Activated CD4-positive, alpha-beta T cell treated with anti-CD3 and anti-CD28 coated beads, Interleukin-2, Interleukin-6, amounts not matched to agents 100 ng/mL and 50 ng/mL, durations not matched to agents 16 hours and 8 hours (primary cell): ENCODE data around the gene HCFC1.
A peak's percentile ranks its signal among the peaks of the same experiment; 100 is the strongest.

Experiments used
- DNase-seq: peaks from one replicate; pipeline ENCODE4 v3.0.0-alpha.2; 2020

HCFC1 gene

DNA sequence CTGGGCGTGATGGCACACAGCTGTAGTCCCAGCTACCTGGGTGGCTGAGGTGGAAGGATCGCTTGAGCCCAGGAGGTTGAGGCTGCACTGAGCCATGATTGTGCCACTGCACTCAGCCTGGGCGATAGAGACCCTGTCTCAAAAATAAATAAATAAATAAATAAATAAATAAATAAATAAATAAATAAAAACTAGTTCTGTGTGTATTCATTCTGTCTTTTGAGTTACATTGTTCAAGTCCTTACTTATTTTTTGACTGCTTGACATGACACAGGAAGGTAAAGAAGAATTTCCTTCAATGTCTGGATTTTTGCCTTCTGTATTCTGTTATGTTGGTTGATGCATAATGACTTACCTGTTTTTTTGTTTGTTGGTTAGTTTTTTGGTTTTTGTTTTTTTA lies 34.6 kb downstream of the HCFC1 start:
- no peak for DNase-seq

GRCh38 chrX:153935326-153935851 lies 36.2 kb downstream of the HCFC1 start:
- no peak for DNase-seq

GRCh38 chrX:153934762-153935325 lies 36.8 kb downstream of the HCFC1 start, which contains the start of gene NAA10:
TSS of gene NAA10 (minus strand) at chrX:153935037. CDS start at chrX:153934904, 133 bp downstream.
- peak; percentile 84 for DNase-seq

DNA sequence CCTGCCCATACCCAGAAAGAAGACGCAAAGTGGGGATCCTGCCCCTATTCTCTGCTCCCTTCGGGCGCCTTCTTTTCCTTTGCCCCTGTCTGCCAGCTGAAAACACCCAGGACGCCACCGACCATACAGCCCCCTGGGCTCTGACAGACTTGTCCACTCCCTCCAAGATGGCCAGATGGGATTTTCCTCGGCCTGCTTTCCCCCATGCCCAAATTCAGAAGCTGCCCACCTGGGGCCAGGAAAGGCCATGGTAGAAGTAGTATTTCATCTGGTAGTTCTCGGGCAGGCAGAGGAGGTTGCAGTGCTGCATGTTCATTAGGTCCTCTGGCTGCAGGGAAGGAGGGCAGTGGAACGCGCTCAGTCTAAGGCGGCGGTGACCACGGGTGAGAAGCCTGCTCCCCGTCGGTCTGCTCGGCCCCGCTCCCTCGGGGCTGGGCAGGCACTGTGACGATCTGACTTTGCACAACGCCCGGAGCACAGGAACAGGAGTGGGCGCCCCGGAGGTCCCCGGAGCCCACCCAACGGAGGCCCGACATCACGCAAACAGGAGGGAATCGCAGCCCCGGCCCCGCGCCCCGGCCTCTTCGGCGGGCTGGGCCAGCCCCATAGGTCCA lies 37.4 kb downstream of the HCFC1 start:
- DNase-seq = no peak

DNA sequence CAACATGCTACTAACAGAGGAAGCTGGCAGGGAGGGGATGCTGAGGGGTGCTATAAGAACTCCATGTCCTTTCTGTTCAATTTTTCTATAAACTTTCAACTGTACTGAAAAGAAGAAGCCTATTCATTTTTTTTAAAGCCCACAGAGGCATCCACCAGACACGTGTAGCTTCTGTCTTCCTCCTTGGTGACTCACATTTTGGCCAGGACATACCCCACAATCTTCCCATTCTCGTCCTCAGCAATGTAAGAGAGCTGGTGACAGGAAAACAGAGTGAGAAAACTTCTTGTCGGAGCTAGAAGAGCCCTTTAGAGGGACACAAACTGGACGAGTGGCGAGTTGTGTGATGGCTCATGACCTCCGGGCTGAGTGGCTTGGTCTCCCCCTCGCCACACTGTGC lies 37.9 kb downstream of the HCFC1 start:
- no peak for DNase-seq

DNA sequence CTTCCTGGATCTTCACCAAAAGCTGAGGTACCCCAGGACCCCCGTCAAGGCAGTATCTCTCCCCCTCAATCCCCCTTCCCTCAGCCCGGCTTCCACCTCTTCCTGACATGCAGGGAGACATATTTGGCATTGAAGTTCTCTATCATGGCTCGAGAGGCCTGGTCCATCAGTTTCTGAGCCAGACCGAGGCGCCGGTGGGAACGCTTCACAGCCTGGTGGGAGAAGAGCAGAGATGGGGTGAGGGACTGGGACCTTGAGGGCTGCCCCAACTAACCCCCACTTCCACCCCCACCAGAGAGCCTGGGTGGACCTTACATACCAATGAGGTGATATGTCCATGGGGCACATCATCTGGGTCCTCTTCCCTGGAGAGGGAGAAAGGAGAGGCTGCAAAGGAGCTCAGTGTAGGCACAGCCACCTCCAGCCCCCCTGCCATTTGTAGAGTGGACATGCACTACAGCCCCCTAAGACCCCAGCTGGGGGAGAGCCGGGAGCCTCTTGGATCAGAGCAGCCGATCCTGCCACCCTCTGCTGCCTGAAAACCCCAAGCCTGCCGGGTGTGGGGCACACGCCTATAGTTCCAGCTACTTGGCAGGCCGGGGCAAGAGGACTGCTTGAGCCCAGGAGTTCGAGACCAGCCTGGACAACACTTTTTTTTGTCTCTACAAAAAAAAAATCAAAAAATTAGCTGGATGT lies 39.2 kb downstream of the HCFC1 start:
- DNase-seq = no peak

DNA sequence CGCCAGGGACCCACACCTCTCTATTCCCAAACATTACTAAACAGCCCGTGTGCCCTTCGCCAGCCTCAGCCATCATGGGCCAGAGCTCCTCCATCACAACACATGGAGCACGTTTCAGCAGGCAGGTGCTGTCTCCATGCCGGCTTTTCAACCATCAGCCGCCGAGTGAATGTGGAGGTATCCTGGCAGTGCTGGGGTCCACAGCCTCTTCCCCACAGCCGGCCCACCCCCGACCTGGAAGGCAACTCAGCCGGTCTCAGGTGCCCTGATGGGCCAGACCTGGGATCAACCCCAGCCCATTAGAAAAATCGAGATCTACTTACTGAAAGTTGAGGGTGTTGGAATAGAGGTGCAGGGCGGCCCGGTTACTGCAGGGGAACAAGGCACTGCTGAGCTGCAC lies 39.9 kb downstream of the HCFC1 start:
- DNase-seq = no peak

- no peak for DNase-seq
Measured at GRCh38 chrX:153931151-153931550, 40.5 kb downstream of the HCFC1 start.

GRCh38 chrX:153930011-153930910 lies 41.4 kb downstream of the HCFC1 start:
- no peak for DNase-seq

DNA sequence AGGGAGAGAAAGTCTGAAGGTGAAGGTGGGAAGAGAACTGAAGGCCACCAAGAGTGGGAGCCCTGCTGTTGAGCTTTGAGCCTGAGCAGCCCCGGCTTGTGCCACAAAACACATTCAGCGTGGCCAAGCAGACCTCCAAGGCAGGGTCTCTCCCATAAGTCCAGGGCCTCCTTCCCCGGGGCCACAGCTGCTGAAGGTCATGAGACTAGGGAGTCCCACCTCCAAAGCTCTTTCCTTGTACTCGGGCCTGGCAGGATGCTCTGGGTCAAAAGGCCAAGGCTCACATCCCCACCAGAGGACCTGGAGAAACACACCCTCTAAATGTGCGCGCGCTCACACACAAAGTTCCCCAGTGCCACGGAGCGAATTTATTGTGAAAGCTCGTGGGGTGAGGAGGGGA lies 42.0 kb downstream of the HCFC1 start:
- no peak for DNase-seq

DNA sequence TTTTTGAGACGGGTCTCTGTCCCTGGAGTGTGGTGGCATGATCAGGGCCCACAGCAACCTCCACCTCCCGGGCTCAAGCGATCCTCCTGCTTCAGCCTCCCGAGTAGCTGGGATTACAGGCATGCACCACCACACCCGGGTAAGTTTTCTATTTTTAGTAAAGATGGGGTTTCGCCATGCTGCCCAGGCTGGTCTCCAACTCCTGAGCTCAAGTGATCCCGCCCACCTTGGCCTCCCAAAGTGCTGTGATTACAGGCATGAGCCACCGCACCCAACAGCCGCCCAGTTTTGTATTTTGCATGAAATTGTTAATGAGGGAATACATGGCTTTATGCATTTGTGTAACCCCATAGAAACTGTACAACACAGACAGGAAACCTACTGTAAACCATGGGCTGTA lies 42.8 kb downstream of the HCFC1 start:
- no peak for DNase-seq

GRCh38 chrX:153927922-153928760 lies 43.5 kb downstream of the HCFC1 start:
- peak; percentile 98 for DNase-seq

GRCh38 chrX:153927672-153927921 lies 44.0 kb downstream of the HCFC1 start:
- DNase-seq = no peak

DNA sequence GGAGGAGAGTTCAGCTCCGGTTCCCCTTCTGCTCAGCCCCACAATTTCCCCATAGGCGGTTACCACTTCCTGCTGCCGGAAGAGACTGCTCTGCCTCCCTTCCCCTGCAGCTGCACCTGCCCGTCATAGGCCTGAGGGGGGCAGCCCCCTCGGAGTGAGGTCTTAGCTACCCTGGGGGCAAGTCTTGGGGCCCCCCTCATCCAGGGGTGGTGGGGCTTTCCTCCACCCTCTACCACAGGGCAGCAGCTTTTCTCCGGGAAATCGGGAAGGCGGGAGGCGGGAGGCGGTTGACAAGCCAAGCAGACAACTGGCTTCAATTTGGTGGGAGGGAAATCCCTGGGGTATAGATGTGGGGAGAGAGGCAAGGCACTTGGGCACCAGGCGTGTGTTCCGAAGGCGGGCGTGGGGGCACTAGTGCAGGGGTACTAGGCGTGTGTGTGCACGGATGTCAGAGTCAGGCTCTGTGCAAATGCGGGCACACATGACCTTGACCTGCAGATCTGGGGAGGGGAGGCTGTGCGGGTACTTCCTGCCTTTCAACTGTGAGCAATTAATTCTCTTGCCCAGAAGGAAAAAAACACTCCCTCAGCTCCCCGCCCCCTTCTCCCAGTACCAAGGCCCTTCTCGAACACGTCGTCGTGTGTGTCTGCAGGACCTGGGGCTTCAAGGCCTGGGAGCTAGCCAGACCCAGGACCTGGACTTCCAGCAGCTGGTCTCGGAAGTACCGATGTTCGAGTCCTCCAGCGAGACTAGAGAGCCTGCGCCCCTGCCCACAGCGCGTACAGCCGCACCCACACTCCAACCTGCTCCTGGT lies 44.6 kb downstream of the HCFC1 start:
- peak; percentile 90 for DNase-seq

GRCh38 chrX:153926552-153926857 lies 45.1 kb downstream of the HCFC1 start:
- no peak for DNase-seq

DNA sequence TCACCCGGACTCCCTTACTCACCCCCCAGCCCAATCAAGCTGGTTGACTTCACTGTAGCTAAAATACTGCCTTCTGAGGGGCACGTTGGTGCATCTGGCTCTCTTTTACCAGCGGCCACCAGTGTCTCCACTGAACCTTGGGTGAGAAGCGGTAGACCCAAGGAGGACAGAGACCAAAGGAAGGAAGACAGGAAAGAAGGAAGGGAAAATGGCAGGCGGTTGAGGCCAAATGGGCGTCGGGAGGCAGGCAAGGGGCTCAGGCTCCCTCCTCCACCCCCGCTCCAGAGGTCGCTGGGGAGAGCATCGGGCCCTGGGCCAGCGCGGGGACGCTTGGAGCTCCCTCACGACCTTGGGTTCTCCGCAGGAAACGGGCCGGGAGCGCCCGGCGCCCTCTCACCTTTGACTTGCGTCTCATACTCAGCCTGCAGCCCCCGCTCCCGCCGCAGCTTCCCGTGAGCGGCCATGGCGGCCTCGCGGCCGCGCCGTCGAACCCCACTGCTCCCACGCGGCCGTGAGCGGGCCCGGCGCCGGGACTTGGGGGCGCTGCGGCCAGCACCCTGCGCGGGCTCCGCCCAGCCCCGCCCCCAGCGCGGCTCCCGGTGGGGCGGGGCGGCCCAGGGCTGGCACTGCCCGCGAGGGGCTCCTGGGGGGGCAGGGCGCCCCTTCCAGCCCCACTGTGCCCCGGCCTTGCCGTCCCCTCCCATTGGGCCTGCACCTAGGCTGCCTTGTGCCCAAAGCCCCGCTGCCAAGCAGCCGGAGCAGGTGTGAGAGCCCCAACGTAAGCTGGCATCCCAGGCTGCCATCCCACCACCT lies 45.7 kb downstream of the HCFC1 start, which contains the start of gene ARHGAP4:
Gene ARHGAP4 (minus strand): TSS at position 526 of the 813 bp plus-strand sequence. CDS start 62 bp downstream, at position 464.
- peak; percentile 70 for DNase-seq

GRCh38 chrX:153925387-153925738 lies 46.3 kb downstream of the HCFC1 start:
- peak; percentile 48 for DNase-seq

- peak; percentile 41 for DNase-seq
Measured at GRCh38 chrX:153924149-153924861, 47.3 kb downstream of the HCFC1 start.

- DNase-seq = peak; percentile 45
Measured at GRCh38 chrX:153922932-153923857, 48.4 kb downstream of the HCFC1 start.
